Activated CD8-positive, alpha-beta memory T cell treated with anti-CD3 and anti-CD28 coated beads for 1 hour (primary cell): ENCODE data around the gene FAM9B.
"Not testable (repeated sequence)": the region's sequence is repeated elsewhere in the genome, so short reads cannot be mapped to it uniquely, and the experiment has no call there.

ENCODE experiments used
- DNase-seq, 2 donors: peaks; one replicate each; pipeline ENCODE4 v3.0.0-alpha.2; 2020; ENCODE audit warnings: low read depth in 1 of 2; ENCODE audit errors: extremely low read depth in 1 of 2

The FAM9B gene

GRCh38 chrX:9033989-9034388 is at the start of gene FAM9B:
Gene FAM9B, minus strand, starts transcription at chrX:9034127. Its CDS starts 1,141 bp downstream, at chrX:9032986.
- DNase-seq, result no peak

- no peak for DNase-seq
These were observed 47.3 kb upstream of the FAM9B start for GRCh38 chrX:9081271-9081670.

GRCh38 chrX:9074326-9074725 is 40.4 kb upstream of the FAM9B start:
- no peak for DNase-seq

- no peak for DNase-seq
These were observed 38.4 kb upstream of the FAM9B start for GRCh38 chrX:9072281-9072680.

GRCh38 chrX:9071031-9071650 is 37.2 kb upstream of the FAM9B start:
- DNase-seq, result no peak

- DNase-seq, result no peak
These were observed 35.6 kb upstream of the FAM9B start for GRCh38 chrX:9069573-9069972.

GRCh38 chrX:9064694-9065093 is 30.8 kb upstream of the FAM9B start:
- no peak for DNase-seq

- DNase-seq, result no peak
These were observed 28.7 kb upstream of the FAM9B start for GRCh38 chrX:9062641-9063040.

- no peak for DNase-seq
These were observed 21.4 kb upstream of the FAM9B start for GRCh38 chrX:9055354-9055753.

GRCh38 chrX:9052081-9052480 is 18.2 kb upstream of the FAM9B start:
- no peak for DNase-seq

- no peak for DNase-seq
These were observed 16.4 kb upstream of the FAM9B start for GRCh38 chrX:9050331-9050730.

- DNase-seq, result no peak
These were observed 14.9 kb upstream of the FAM9B start for GRCh38 chrX:9048801-9049200.

- no peak for DNase-seq
These were observed 4.3 kb upstream of the FAM9B start for GRCh38 chrX:9038244-9038643.

- DNase-seq, result no peak
These were observed 3.4 kb upstream of the FAM9B start for GRCh38 chrX:9037296-9037695.

GRCh38 chrX:9033586-9033985 is 341 bp downstream of the FAM9B start:
- DNase-seq, result no peak

- no peak for DNase-seq
These were observed 748 bp downstream of the FAM9B start for GRCh38 chrX:9033179-9033578.

GRCh38 chrX:9023293-9023692 is 10.6 kb downstream of the FAM9B start:
- DNase-seq, result no peak

GRCh38 chrX:9019151-9019550 is 14.8 kb downstream of the FAM9B start:
- DNase-seq, result no peak

- not testable (repeated sequence) for DNase-seq
These were observed 15.6 kb downstream of the FAM9B start for GRCh38 chrX:9018332-9018731.

- DNase-seq, result no peak
These were observed 30.9 kb downstream of the FAM9B start for GRCh38 chrX:9003041-9003440.

- DNase-seq, result no peak
These were observed 45.5 kb downstream of the FAM9B start for GRCh38 chrX:8988446-8988845.

GRCh38 chrX:8987672-8988250 is 46.2 kb downstream of the FAM9B start:
- DNase-seq, result peak in 1 of 2 donors; percentile 7

- no peak for DNase-seq
These were observed 49.7 kb downstream of the FAM9B start for GRCh38 chrX:8984231-8984630.
